ENCODE results near the gene KIAA0753. TPM values are rescaled to one million over a fixed set of nuclear protein-coding genes. Genes with fewer than 3 reads are reported as not detected.
"Not testable (repeated sequence)": the region's sequence is repeated elsewhere in the genome, so short reads cannot be mapped to it uniquely, and the experiment has no call there.

The KIAA0753 gene
- total and polyA plus RNA-seq, 2 of the 8 experiments (the other 6 are each of a cell fraction or from before 2014, with no cell fraction given) = 5.0 to 27.1 TPM

DNA sequence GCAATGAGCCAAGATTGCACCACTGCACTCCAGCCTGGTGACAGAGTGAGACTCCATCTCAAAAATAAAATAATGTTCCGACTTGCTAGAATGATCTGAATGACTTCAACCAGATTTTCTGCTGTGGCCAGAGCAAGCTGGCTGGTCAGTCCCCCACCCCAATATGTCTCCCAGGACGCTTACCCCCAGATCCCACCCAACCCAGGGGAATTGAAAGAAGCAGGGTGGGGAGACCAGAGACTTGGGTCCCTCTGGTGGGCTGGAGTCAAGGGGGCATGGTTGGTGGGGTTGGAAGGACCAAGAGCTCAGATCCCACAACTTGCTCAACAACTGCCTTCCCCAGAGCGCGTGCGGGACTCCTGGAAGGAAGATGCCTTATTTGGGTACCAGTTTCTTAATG, 17.9 kb upstream of the KIAA0753 start:
- H3K18ac ChIP-seq (ENCODE audit: extremely low read depth, low read length); H3K23ac ChIP-seq (ENCODE audit: insufficient read length); H3K36me3 ChIP-seq (ENCODE audit: control insufficient read depth in 2 of 4, insufficient read depth in 4 of 4, low read length in 3 of 4); H4K91ac ChIP-seq (replicated peaks; ENCODE audit: insufficient read length, low read length); POLR2A ChIA-PET (ENCODE audit: partially characterized antibody); H3K56ac ChIP-seq (replicated peaks; ENCODE audit: insufficient read length, low read depth, low read length); H2BK15ac ChIP-seq (ENCODE audit: low read length); DNase-seq (ENCODE audit: low read depth in 1 of 2, low spot score in 2 of 2); H3K9ac ChIP-seq (replicated peaks in 1 of 4; ENCODE audit: extremely low read depth in 1 of 4, low read depth in 3 of 4, low read length in 3 of 4); H3K79me2 ChIP-seq (ENCODE audit: control insufficient read depth in 1 of 2, insufficient read depth in 2 of 2, low read length in 2 of 2); H2BK20ac ChIP-seq (ENCODE audit: low read length); H2BK12ac ChIP-seq (ENCODE audit: low read depth, low read length); H3K9me3 ChIP-seq (ENCODE audit: insufficient read depth in 2 of 2, low read depth in 1 of 2, low read length in 1 of 2); H2BK5ac ChIP-seq (ENCODE audit: low read depth, low read length); H2BK120ac ChIP-seq (replicated peaks; ENCODE audit: low read depth, low read length); H2AK5ac ChIP-seq (ENCODE audit: low read depth, low read length); H3K79me1 ChIP-seq (ENCODE audit: low read depth, low read length); FAIRE-seq; H4K20me1 ChIP-seq (replicated peaks in 1 of 2; ENCODE audit: control insufficient read depth in 1 of 2, insufficient read depth in 2 of 2, low read length in 2 of 2); H3K14ac ChIP-seq (ENCODE audit: insufficient read length); H3K4me3 ChIP-seq (ENCODE audit: extremely low read depth in 1 of 4, insufficient read depth in 2 of 4, low read depth in 3 of 4, low read length in 4 of 4); H4K5ac ChIP-seq (ENCODE audit: insufficient read length, low read depth, low read length); H3K4ac ChIP-seq (replicated peaks; ENCODE audit: insufficient read length, low read depth, low read length); H4K8ac ChIP-seq (ENCODE audit: extremely low read depth, insufficient read depth, low read length); H3K27ac ChIP-seq (ENCODE audit: low read depth, low read length); H2AFZ ChIP-seq (ENCODE audit: low read length); H3K4me2 ChIP-seq (ENCODE audit: insufficient read depth in 1 of 2, low read depth in 2 of 2, low read length in 2 of 2): not testable (repeated sequence)
- H3K4me1 ChIP-seq (replicated peaks in 1 of 4; ENCODE audit: control insufficient read depth in 3 of 4, insufficient read depth in 4 of 4, low read length in 3 of 4) = peaks cover 3 to 19% (median 13%) of the 10 kb centered on the region in 4 experiments
- peaks cover 13% of the 10 kb centered on the region for H3K23me2 ChIP-seq (ENCODE audit: low read depth, low read length)
- CTCF ChIA-PET (ENCODE audit: partially characterized antibody) = interaction anchor here (1.1 to 1.7 kb wide), 2 partner anchors 8 to 185 kb away, joined by 3 to 6 read pairs; no protein-coding TSS in a partner anchor
- WGBS, 2 experiments (ENCODE audit: extremely low coverage in 1 of 2, insufficient coverage in 1 of 2, insufficient read length in 1 of 2, insufficient replicate concordance in 2 of 2, low coverage in 1 of 2, low lambda C conversion rate in 2 of 2, missing lambda C conversion rate in 1 of 2) = 94% methylated on average over 2 of the region's 5 CpGs; no CpG with 5 or more reads in 1 of the 2 experiments
- H3K27me3 ChIP-seq (replicated peaks in 1 of 4; ENCODE audit: control insufficient read depth in 3 of 4, extremely low read depth in 1 of 4, insufficient read depth in 3 of 4, low read length in 3 of 4) = peaks cover 4 to 38% (median 30%) of the 10 kb centered on the region in 4 experiments
